Natural killer cell (primary cell): Measurements from ENCODE around the gene LAMC2. TPM values are rescaled to one million over a fixed set of nuclear protein-coding genes. Genes with fewer than 3 reads are reported as not detected.

Experiments used
- ATAC-seq, 3 donors: fragments of 150-1000 bp in 2 of 3; fragments of 200-7000 bp in 1 of 3; cut with Tn5 transposase; 1 replicate in 1 of 3; 2 replicates in 2 of 3; pipeline ENCODE4 v1.10.0; 2021; ENCODE audit warnings: mild to moderate bottlenecking in 2 of 3, moderate library complexity in 2 of 3
- DNase-seq, 2 donors: peaks; one replicate each; pipeline versions ENCODE4 v3.0.0 to v3.0.0-alpha.2; 2013 to 2021; ENCODE audit warnings: mixed read lengths in 1 of 2
- H3K27ac ChIP-seq: one replicate; pipeline ENCODE4 v1.5.1; 2013; ENCODE audit warnings: mild to moderate bottlenecking, low read length
- H3K27me3 ChIP-seq: one replicate; pipeline ENCODE4 v1.6.1; 2013; ENCODE audit warnings: low read length; ENCODE audit not compliant: control insufficient read depth, insufficient read depth
- H3K36me3 ChIP-seq: one replicate; pipeline ENCODE4 v1.6.1; 2013; ENCODE audit warnings: low read length; ENCODE audit not compliant: control insufficient read depth, insufficient read depth
- H3K4me1 ChIP-seq: one replicate; pipeline ENCODE4 v1.6.1; 2013; ENCODE audit warnings: low read length; ENCODE audit not compliant: control insufficient read depth, insufficient read depth
- H3K4me3 ChIP-seq: one replicate; pipeline ENCODE4 v1.5.1; 2013; ENCODE audit warnings: low read length
- H3K9me3 ChIP-seq: one replicate; pipeline ENCODE4 v1.6.1; 2013; ENCODE audit warnings: low read length; ENCODE audit not compliant: control insufficient read depth, insufficient read depth
- H3K27ac Mint-ChIP-seq, 2 donors: one replicate each; pipeline ENCODE4 v1.8.0; 2022; ENCODE audit warnings: mild to moderate bottlenecking in 2 of 2, mixed read lengths in 2 of 2, moderate library complexity in 1 of 2
- H3K27me3 Mint-ChIP-seq, 2 donors: one replicate each; pipeline ENCODE4 v1.8.0; 2022; ENCODE audit warnings: low read depth in 2 of 2, mixed read lengths in 2 of 2
- H3K36me3 Mint-ChIP-seq: one replicate; pipeline ENCODE4 v1.8.0; 2022; ENCODE audit warnings: mixed read lengths
- H3K4me1 Mint-ChIP-seq, 2 donors: one replicate each; pipeline ENCODE4 v1.8.0; 2022; ENCODE audit warnings: mixed read lengths in 2 of 2
- H3K4me3 Mint-ChIP-seq: one replicate; pipeline ENCODE4 v1.8.0; 2022; ENCODE audit warnings: mild to moderate bottlenecking, moderate library complexity, mixed read lengths
- H3K9me3 Mint-ChIP-seq, 2 donors: one replicate each; pipeline ENCODE4 v1.8.0; 2022; ENCODE audit warnings: mixed read lengths in 2 of 2
- WGBS: methylation state at CpG from one replicate; pipeline ENCODE4 v1.1.7; 2013; ENCODE audit warnings: missing lambda C conversion rate; ENCODE audit not compliant: insufficient coverage; 5-methylcytosine and 5-hydroxymethylcytosine counted together
- intact Hi-C: fragments of 100-400 bp; cut with micrococcal nuclease; formaldehyde crosslinking; loops from one replicate; pipeline ENCODE4 v1.14.2; 2022
- total RNA-seq, 4 donors: library from RNA; stranded (reverse); fragments of 120-200 nt in 1 of 4; gene quantifications; one replicate each; pipeline versions ENCODE4 v1.2.3 to v1.2.4, GENCODE V29; 2013 to 2022
- TF ChIP-seq, protein P1 (sequence below): fragments of 200-600 bp; IDR thresholded peaks from one replicate; pipeline ENCODE4 v1.8.0; 2022; ENCODE audit warnings: antibody characterized with exemption

Gene LAMC2
- total RNA-seq, 3 donors from 2014 or later (not counting 1 experiment from before 2014, with no cell fraction given), result not detected

DNA sequence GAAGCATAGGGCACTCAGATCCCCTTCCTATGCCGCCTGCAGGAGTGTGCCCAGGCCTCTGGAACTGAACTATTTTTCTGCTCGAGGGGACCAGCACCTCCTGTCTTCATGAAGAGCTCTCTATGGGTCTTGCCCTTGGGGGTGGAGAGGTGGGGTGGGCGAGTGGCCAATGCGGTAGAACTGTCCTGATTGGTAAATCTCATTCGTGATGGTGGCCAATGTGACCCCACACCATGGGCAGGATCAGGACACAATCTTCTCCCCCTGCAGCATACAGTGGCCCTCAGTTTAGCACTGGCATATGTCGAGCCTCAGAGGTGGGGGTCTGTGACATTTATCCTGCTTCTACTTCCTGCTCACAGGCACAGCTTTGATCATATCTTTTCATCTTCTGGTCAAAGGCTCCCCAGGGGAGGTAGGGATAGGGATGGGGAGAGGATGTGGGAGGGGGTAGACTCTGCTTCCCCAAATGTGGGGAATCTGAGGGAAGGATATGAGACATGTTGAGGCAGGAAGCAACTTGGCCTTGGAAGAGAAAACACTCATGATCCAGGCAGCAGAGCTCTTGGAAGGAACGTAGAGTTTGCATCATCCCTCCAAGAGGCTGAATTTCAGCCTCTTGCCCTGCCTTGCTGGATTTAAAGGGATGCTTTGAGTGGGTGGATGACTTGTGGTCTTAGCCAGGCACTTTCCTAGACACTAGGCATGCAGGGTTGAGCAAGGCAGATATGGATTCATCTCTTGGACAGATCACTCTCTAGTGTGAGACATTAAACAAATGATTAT is 81.8 kb downstream of the LAMC2 start:
- WGBS, result 69% methylated on average over 6 of the region's 7 CpGs
- Mint-ChIP-seq H3K4me3 (no peak overlapping the region), H3K36me3 (no peaks in the 10 kb centered on the region), H3K9me3 (no peaks in the 10 kb centered on the region), H3K27me3 (peaks cover 12 to 14% of the 10 kb centered on the region in 2 donors), H3K4me1 (no peaks in the 10 kb centered on the region), H3K27ac (no peak overlapping the region)
- no peak overlapping the region for H3K27ac ChIP-seq
- TF ChIP-seq, protein P1, sequence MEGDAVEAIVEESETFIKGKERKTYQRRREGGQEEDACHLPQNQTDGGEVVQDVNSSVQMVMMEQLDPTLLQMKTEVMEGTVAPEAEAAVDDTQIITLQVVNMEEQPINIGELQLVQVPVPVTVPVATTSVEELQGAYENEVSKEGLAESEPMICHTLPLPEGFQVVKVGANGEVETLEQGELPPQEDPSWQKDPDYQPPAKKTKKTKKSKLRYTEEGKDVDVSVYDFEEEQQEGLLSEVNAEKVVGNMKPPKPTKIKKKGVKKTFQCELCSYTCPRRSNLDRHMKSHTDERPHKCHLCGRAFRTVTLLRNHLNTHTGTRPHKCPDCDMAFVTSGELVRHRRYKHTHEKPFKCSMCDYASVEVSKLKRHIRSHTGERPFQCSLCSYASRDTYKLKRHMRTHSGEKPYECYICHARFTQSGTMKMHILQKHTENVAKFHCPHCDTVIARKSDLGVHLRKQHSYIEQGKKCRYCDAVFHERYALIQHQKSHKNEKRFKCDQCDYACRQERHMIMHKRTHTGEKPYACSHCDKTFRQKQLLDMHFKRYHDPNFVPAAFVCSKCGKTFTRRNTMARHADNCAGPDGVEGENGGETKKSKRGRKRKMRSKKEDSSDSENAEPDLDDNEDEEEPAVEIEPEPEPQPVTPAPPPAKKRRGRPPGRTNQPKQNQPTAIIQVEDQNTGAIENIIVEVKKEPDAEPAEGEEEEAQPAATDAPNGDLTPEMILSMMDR, result no peak
- DNase-seq, result no peak
- no peaks in the 10 kb centered on the region for H3K4me1 ChIP-seq
- no peaks in the 10 kb centered on the region for H3K27me3 ChIP-seq
- H3K36me3 ChIP-seq, result no peaks in the 10 kb centered on the region
- no peak overlapping the region for H3K4me3 ChIP-seq
- no peaks in the 10 kb centered on the region for H3K9me3 ChIP-seq
- intact Hi-C loops, result no loop called here
- no peak for ATAC-seq

DNA sequence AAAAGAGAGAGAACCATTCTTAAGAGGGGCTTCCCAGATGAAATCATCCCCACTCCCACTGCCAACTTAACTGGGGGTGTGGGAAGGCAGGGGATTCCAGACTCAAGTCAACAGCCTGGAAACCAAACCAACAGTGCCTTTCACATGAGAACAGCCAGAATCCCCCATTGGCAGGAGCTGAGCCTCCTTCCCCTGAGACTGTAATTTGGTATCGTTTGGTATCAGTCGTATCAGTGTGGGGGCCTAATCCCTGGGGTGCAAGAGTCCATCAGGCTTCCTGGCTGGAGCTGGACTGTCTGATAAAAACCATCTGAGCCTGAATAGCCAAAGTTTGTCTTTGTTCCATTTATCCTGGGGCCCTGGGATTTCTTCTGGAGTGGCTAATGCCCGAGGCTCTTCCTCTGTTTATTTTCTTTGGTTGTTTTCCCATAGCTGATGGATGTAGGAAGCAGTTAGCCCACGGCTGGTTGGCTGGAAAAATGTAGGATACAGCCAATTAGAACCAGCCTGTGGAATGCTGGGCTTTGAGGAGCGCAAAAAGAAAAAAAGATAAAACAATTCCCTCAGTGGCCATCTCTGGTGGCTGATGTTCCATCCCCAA is 84.6 kb downstream of the LAMC2 start:
- intact Hi-C loops, result no loop called here
- no peaks in the 10 kb centered on the region for H3K36me3 Mint-ChIP-seq
- H3K9me3 ChIP-seq, result no peaks in the 10 kb centered on the region
- peaks cover 11 to 14% of the 10 kb centered on the region in 2 donors for H3K27me3 Mint-ChIP-seq
- H3K36me3 ChIP-seq, result no peaks in the 10 kb centered on the region
- H3K9me3 Mint-ChIP-seq, result no peaks in the 10 kb centered on the region
- DNase-seq (no peak), ATAC-seq (no peak)
- no peak overlapping the region for H3K27ac ChIP-seq
- WGBS, result 84% methylated on average over 5 of the region's 5 CpGs
- no peaks in the 10 kb centered on the region for H3K4me1 Mint-ChIP-seq
- H3K4me3 Mint-ChIP-seq, result no peak overlapping the region
- no peaks in the 10 kb centered on the region for H3K27me3 ChIP-seq
- H3K4me3 ChIP-seq, result no peak overlapping the region
- no peaks in the 10 kb centered on the region for H3K4me1 ChIP-seq
- H3K27ac Mint-ChIP-seq, result no peak overlapping the region
- TF ChIP-seq, protein P1, result no peak

DNA sequence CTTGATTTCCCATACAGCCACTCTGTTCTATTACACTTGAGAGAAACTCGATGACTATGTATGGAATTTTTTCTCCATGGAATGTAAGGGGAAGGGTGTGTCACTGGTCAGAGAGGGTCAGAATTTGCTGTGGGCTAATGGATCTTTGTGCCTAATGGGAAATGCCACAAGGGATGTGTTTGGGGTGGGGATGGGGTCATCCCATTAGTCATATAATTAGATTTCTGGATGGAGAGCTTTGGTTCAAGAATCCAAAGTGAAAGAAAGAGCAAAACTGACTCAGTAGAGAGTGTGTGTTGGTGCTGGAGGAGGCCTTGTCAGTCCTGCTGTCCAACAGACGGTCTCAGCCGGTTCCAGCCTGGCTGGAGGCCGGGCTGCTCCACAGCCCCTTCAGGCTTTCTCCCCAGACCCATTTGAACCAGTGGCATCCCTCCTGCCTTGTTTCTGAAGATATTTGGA is 86.4 kb downstream of the LAMC2 start:
- H3K27me3 Mint-ChIP-seq, result peaks cover 6 to 7% of the 10 kb centered on the region in 2 donors
- H3K4me3 Mint-ChIP-seq, result no peak overlapping the region
- TF ChIP-seq, protein P1, result no peak
- DNase-seq (no peak), ATAC-seq (no peak)
- Histone ChIP-seq H3K27ac (no peak overlapping the region), H3K27me3 (no peaks in the 10 kb centered on the region), H3K4me3 (no peak overlapping the region), H3K36me3 (no peaks in the 10 kb centered on the region), H3K4me1 (no peaks in the 10 kb centered on the region), H3K9me3 (no peaks in the 10 kb centered on the region)
- intact Hi-C loops, result no loop called here
- 81% methylated on average over 4 of the region's 4 CpGs for WGBS
- H3K36me3 Mint-ChIP-seq, result no peaks in the 10 kb centered on the region
- H3K27ac Mint-ChIP-seq, result no peak overlapping the region
- H3K9me3 Mint-ChIP-seq, result no peaks in the 10 kb centered on the region
- no peaks in the 10 kb centered on the region for H3K4me1 Mint-ChIP-seq
